HepG2 (cell line): Measurements from ENCODE around the gene ZDHHC18. TPM values are rescaled to one million over a fixed set of nuclear protein-coding genes. Genes with fewer than 3 reads are reported as not detected.

ENCODE experiments used
- ARID2 ChIP-seq: sonication (generic); formaldehyde crosslinking; IDR thresholded peaks from 2 replicates; pipeline ENCODE4 v1.8.1; 2022; ENCODE audit warnings: mild to moderate bottlenecking, missing genetic modification reagents, borderline replicate concordance
- BCL3 ChIP-seq: sonication (generic); formaldehyde crosslinking; IDR thresholded peaks from 2 replicates; pipeline ENCODE4 v1.5.1; 2020; ENCODE audit warnings: mild to moderate bottlenecking, missing genetic modification reagents, moderate library complexity
- BCLAF1 ChIP-seq: fragments of 450-650 bp; IDR thresholded peaks from 2 replicates; pipeline ENCODE4 v1.6.1; 2017; ENCODE audit warnings: mild to moderate bottlenecking
- BHLHE40 ChIP-seq: IDR thresholded peaks from 2 replicates; pipeline ENCODE4 v1.6.1; 2011; ENCODE audit warnings: low read length, improper control_type of control experiment
- GRHL1 ChIP-seq: sonication (generic); formaldehyde crosslinking; conservative IDR thresholded peaks from 2 replicates; pipeline ENCODE4 v1.8.0; 2022; ENCODE audit warnings: missing genetic modification reagents
- KDM2A ChIP-seq: sonication (generic); formaldehyde crosslinking; IDR thresholded peaks from 2 replicates; pipeline ENCODE4 v1.4.0; 2020; ENCODE audit warnings: low read depth, missing genetic modification reagents, borderline replicate concordance
- MED8 ChIP-seq: sonication (generic); formaldehyde crosslinking; IDR thresholded peaks from 2 replicates; pipeline ENCODE4 v1.8.1; 2023; ENCODE audit warnings: mild to moderate bottlenecking, missing genetic modification reagents; ENCODE audit not compliant: insufficient replicate concordance
- YEATS4 ChIP-seq: sonication (generic); formaldehyde crosslinking; IDR thresholded peaks from 2 replicates; pipeline ENCODE4 v1.4.0; 2020; ENCODE audit warnings: missing genetic modification reagents, borderline replicate concordance
- ZBTB14 ChIP-seq: sonication (generic); formaldehyde crosslinking; IDR thresholded peaks from 2 replicates; pipeline ENCODE4 v1.4.0; 2020; ENCODE audit warnings: missing genetic modification reagents
- ZC3H13 ChIP-seq: sonication (generic); formaldehyde crosslinking; IDR thresholded peaks from 2 replicates; pipeline ENCODE4 v1.8.1; 2023; ENCODE audit warnings: mild to moderate bottlenecking, missing genetic modification reagents, moderate library complexity
- ZNF142 ChIP-seq: sonication (generic); formaldehyde crosslinking; IDR thresholded peaks from 2 replicates; pipeline ENCODE4 v1.4.0; 2020; ENCODE audit warnings: missing genetic modification reagents
- ZNF207 ChIP-seq: fragments of 450-650 bp; IDR thresholded peaks from 2 replicates; pipeline ENCODE4 v1.6.1; 2016; ENCODE audit warnings: antibody characterized with exemption, borderline replicate concordance
- ZNF547 ChIP-seq: sonication (generic); formaldehyde crosslinking; IDR thresholded peaks from 2 replicates; pipeline ENCODE4 v1.5.1; 2020; ENCODE audit warnings: mild to moderate bottlenecking, missing genetic modification reagents
- ZNF549 ChIP-seq: sonication (generic); formaldehyde crosslinking; IDR thresholded peaks from 2 replicates; pipeline ENCODE4 v1.5.0; 2020; ENCODE audit warnings: missing genetic modification reagents
- ZNF678 ChIP-seq: sonication (generic); formaldehyde crosslinking; IDR thresholded peaks from 2 replicates; pipeline ENCODE4 v1.4.0; 2020; ENCODE audit warnings: mild to moderate bottlenecking, missing genetic modification reagents
- polyA plus RNA-seq, 8 experiments: library from polyadenylated mRNA; depleted of rRNA in 3 of 8; stranded (reverse) in 7 of 8; unstranded in 1 of 8; fragments of >200 nt; fragmentation: Illumina TruSeq in 4 of 8; extraction: Trizol in 4 of 8; gene quantifications; 2 replicates each; pipeline versions ENCODE4 v1.2.1 to v1.2.3, GENCODE V29; 2011 to 2016; ENCODE audit warnings: low read depth in 4 of 8, missing spikeins in 1 of 8, mixed read lengths in 1 of 8; ENCODE audit not compliant: insufficient read depth in 1 of 8
- total RNA-seq, 5 experiments: library from RNA; depleted of rRNA; stranded (reverse); fragments of >200 nt; fragmentation: Illumina TruSeq; extraction: Trizol; gene quantifications; 2 replicates each; pipeline ENCODE4 v1.2.3, GENCODE V29; 2016; ENCODE audit warnings: low read depth in 1 of 5

Gene ZDHHC18
- total and polyA plus RNA-seq, 2 of the 13 experiments (the other 11 are each of a cell fraction or from before 2014, with no cell fraction given), result 13.2 to 35.3 TPM

- TF ChIP-seq ZNF678 (CRISPR knock-in tag), result no peak
- TF ChIP-seq KDM2A (CRISPR knock-in tag), result no peak
- no peak for TF ChIP-seq ZNF547 (CRISPR knock-in tag)
- TF ChIP-seq ARID2 (CRISPR knock-in tag), result 0 out of 2 replicates have a peak, but pooled peaks have one; percentile 23
- no peak for TF ChIP-seq ZC3H13 (CRISPR knock-in tag)
- no peak for TF ChIP-seq ZBTB14 (CRISPR knock-in tag)
- TF ChIP-seq BHLHE40, result no peak
- no peak for TF ChIP-seq GRHL1 (CRISPR knock-in tag)
- no peak for TF ChIP-seq MED8 (CRISPR knock-in tag)
- no peak for TF ChIP-seq ZNF549 (CRISPR knock-in tag)
- TF ChIP-seq BCL3 (CRISPR knock-in tag), result no peak
- no peak for TF ChIP-seq ZNF142 (CRISPR knock-in tag)
- no peak for TF ChIP-seq BCLAF1
- no peak for TF ChIP-seq ZNF207
- no peak for TF ChIP-seq YEATS4 (CRISPR knock-in tag)
Measured at GRCh38 chr1:26862781-26863684, 36.5 kb downstream of the ZDHHC18 start, which contains the start of gene SFN (continued).
